ENCODE data around the gene C2.
"Not testable (repeated sequence)": the region's sequence is repeated elsewhere in the genome, so short reads cannot be mapped to it uniquely, and the experiment has no call there.

Gene C2

GRCh38 chr6:31927863-31928671 lies 550 bp downstream of the C2 start:
- no peak for DNase-seq

GRCh38 chr6:31928672-31928939 lies 1.1 kb downstream of the C2 start:
- no peak for DNase-seq

GRCh38 chr6:31930962-31931361 lies 3.4 kb downstream of the C2 start:
- DNase-seq: no peak

GRCh38 chr6:31932137-31932536 lies 4.6 kb downstream of the C2 start:
- DNase-seq: not testable (repeated sequence)

DNA sequence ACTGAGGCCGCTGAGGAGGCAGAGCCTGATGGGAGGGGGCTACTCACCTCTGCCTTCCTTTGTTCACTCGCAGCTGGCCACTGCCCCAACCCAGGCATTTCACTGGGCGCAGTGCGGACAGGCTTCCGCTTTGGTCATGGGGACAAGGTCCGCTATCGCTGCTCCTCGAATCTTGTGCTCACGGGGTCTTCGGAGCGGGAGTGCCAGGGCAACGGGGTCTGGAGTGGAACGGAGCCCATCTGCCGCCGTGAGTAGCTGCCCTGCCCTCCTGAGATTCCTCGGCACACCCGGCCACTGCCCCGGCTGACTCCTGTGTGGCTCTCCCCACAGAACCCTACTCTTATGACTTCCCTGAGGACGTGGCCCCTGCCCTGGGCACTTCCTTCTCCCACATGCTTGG lies 6.0 kb downstream of the C2 start:
- DNase-seq: no peak

GRCh38 chr6:31935021-31935420 lies 7.5 kb downstream of the C2 start:
- no peak for DNase-seq

GRCh38 chr6:31935823-31936222 lies 8.3 kb downstream of the C2 start:
- DNase-seq: no peak

DNA sequence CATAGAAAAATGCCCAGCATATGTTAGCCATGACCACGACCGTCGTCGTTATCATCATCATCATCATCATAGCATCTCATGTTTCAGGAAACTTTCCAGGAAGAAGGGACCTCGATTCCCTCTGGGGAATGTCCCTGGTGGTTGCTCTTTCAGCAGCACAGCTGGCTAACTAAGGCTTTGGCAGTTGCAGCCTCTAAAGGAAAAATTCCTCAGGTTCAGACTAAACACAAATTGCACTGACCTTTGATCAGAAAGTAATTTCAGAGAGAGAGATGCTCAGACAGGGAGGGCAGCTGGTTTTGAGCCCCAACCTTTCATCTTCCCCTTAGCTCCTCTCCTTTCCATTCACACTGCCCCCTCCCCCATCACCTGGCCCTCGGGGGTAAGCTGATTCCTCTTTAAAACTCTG lies 12.7 kb downstream of the C2 start:
- no peak for DNase-seq

GRCh38 chr6:31943742-31944141 lies 16.2 kb downstream of the C2 start:
- no peak for DNase-seq

GRCh38 chr6:31945154-31945506 lies 17.6 kb downstream of the C2 start:
- no peak for DNase-seq

DNA sequence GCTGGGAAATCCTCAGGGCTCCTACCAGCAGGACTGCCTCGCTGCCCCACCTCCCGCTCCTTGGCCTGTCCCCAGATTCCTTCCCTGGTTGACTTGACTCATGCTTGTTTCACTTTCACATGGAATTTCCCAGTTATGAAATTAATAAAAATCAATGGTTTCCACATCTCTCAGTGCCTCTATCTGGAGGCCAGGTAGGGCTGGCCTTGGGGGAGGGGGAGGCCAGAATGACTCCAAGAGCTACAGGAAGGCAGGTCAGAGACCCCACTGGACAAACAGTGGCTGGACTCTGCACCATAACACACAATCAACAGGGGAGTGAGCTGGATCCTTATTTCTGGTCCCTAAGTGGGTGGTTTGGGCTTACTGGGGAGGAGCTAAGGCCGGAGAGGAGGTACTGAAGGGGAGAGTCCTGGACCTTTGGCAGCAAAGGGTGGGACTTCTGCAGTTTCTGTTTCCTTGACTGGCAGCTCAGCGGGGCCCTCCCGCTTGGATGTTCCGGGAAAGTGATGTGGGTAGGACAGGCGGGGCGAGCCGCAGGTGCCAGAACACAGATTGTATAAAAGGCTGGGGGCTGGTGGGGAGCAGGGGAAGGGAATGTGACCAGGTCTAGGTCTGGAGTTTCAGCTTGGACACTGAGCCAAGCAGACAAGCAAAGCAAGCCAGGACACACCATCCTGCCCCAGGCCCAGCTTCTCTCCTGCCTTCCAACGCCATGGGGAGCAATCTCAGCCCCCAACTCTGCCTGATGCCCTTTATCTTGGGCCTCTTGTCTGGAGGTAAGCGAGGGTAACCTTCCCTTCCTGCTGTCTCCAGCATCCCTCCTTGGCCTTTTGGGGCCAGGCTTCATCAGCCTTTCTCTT lies 18.2 kb downstream of the C2 start, which contains the start of gene CFB:
Gene CFB (plus strand): TSS at position 589 of the 863 bp plus-strand sequence. CDS start 127 bp downstream, at position 716.
- no peak for DNase-seq

DNA sequence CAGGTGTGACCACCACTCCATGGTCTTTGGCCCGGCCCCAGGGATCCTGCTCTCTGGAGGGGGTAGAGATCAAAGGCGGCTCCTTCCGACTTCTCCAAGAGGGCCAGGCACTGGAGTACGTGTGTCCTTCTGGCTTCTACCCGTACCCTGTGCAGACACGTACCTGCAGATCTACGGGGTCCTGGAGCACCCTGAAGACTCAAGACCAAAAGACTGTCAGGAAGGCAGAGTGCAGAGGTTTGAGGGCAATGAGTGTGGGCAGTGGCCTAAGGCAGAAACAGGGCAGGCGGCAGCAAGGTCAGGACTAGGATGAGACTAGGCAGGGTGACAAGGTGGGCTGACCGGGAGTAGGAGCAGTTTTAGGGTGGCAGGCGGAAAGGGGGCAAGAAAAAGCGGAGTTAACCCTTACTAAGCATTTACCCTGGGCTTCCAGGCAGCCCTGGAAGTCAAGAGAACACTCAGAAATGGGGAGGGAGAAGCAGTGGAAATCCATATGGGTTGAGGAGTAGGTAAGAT lies 18.9 kb downstream of the C2 start:
- DNase-seq: no peak

DNA sequence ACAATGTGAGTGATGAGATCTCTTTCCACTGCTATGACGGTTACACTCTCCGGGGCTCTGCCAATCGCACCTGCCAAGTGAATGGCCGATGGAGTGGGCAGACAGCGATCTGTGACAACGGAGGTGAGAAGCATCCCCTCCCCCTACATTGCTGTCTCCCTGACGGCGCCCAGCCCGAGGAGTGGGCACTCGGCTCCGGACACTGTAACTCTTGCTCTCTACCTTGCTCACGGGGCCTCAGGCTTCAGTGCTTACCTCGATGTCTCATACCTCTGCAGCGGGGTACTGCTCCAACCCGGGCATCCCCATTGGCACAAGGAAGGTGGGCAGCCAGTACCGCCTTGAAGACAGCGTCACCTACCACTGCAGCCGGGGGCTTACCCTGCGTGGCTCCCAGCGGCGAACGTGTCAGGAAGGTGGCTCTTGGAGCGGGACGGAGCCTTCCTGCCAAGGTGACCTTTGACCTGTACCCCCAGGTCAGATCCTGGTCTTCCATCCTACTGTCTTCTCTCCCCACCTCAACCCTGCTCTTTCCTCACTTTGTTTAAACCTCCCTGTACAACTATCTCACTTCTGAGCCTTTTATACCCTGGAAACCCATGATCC lies 19.7 kb downstream of the C2 start:
- no peak for DNase-seq

GRCh38 chr6:31947864-31948263 lies 20.3 kb downstream of the C2 start:
- DNase-seq: no peak

GRCh38 chr6:31948306-31948705 lies 20.8 kb downstream of the C2 start:
- DNase-seq: no peak

GRCh38 chr6:31948753-31949413 lies 21.4 kb downstream of the C2 start:
- DNase-seq: no peak

DNA sequence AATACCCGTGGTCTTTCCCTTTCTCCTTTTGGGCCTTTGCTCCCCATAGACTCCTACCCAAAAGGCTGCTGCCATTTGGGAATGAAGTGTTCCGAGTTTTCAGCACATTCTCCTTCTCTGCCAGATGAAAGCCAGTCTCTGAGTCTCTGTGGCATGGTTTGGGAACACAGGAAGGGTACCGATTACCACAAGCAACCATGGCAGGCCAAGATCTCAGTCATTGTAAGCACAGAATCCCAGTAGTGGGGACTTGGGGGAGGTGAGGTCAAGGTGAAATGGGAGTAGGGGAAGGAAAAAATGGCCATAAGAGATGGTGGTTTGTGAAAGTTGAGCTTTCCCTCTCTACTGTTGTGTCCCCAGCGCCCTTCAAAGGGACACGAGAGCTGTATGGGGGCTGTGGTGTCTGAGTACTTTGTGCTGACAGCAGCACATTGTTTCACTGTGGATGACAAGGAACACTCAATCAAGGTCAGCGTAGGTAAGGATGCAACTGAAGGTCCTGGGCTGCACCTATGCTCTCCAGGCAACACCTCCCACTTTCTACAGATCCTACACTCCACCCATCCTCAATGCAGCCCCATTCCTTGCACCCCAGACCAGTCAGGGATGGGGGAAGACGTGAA lies 22.5 kb downstream of the C2 start:
- DNase-seq: no peak

DNA sequence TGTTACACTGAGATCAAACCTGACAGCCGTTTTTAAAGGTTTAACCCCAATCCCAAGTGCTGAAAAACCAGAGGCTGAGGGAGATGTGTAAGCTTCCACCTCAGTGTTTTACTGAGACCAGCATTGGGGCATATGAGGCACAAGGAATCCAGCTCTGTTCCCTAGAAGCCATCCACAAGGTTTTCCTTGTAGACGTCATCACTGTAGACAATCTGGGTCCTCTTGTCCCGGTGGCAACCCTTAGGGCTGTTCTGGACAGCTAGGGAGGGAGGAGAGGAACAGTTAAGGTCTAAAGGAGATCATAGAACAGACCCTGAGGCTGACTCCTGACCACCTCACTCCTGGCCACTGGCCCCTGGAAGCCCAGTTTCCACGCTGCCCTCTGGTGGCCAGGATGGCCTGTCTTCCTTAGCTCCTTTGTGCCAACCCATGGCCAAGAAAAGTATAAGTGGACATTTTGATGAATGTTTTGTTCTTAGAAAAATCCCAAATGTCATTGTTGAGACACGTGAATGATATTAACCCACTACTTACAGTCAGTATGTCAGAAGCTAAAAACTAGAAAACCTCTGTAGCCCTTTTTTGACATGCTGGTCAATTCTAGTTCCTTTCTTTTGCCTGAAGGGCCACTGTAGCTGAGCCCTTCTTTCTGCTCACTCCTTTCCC lies 24.8 kb downstream of the C2 start:
- DNase-seq: peak; percentile 18

GRCh38 chr6:31952890-31953289 lies 25.4 kb downstream of the C2 start:
- no peak for DNase-seq

DNA sequence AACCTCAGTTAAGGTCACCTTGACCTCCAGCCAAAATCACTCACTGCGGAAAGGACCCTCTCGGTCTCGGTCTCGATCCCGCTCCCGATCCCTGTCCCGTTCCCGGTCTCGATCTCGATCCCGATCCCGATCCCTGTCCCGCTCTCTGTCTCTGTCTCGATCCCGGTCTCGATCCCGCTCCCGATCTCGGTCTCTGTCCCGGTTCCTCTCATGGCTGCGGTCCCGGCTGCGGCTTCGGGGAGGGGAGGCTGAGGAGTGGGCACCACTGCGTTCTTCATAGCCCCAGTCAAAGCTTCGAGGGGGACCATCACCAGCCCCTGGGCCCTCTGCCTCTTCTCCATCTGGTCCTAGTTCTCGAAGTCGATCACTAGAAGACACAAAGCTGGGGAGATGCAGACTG lies 27.0 kb downstream of the C2 start:
- DNase-seq: no peak

DNA sequence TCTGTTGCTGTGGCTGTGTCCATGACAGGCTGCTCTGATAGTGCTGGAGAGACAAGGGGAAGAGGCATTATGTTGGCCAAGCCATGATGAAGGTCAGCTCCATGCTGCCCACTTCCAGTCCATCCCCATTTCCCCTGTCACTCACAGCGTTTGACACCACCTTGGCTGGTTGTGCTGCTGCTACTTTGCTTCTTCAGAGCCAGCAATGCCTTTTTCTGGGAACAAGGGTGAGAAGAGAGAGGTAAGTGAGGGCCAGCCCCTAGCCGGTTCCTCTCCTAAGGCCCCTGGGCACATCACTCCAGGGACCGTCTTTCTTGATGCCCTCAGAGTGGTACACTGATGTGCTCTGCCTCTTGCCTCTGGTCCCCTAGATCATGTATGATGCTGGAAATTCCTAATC lies 29.3 kb downstream of the C2 start:
- no peak for DNase-seq

DNA sequence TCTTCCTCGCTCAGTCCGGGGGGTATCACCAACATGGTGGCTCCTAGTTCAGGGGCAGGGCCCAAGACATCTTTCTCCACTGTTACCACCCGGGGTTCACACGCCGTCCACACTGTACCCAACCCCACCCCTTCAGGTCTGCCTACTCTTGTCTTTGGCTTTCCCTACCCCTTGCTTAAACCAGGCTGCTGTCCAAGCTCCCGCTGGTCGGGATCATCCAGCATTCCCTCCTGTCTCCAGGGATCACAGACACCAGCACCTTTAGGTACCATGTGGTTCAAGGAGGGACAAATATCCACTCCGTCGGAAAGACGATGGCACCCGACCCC lies 30.9 kb downstream of the C2 start:
- no peak for DNase-seq
